HepG2 (cell line): Measurements from ENCODE around the gene DNPH1. TPM values are rescaled to one million over a fixed set of nuclear protein-coding genes. Genes with fewer than 3 reads are reported as not detected.

ENCODE experiments used
- AKAP8 ChIP-seq: sonication (generic); formaldehyde crosslinking; IDR thresholded peaks from 2 replicates; pipeline ENCODE4 v1.5.1; 2020; ENCODE audit warnings: mild to moderate bottlenecking, missing genetic modification reagents
- ARNT ChIP-seq: fragments of 450-650 bp; IDR thresholded peaks from 2 replicates; pipeline ENCODE4 v1.6.1; 2017
- CBX1 ChIP-seq: IDR thresholded peaks from one replicate; pipeline ENCODE4 v1.6.1; 2016; ENCODE audit warnings: antibody characterized with exemption, low read depth
- CBX5 ChIP-seq: sonication (generic); formaldehyde crosslinking; IDR thresholded peaks from 2 replicates; pipeline ENCODE4 v1.4.0; 2020; ENCODE audit warnings: missing genetic modification reagents, borderline replicate concordance
- CEBPG ChIP-seq: IDR thresholded peaks from 2 replicates; pipeline ENCODE4 v1.6.1; 2016
- EP300 ChIP-seq, 3 experiments: sonication (generic) in 1 of 3; formaldehyde crosslinking in 1 of 3; IDR thresholded peaks; 2 replicates each; pipeline versions ENCODE4 v1.5.1 to v1.6.1; 2011 to 2020; ENCODE audit warnings: low read depth in 2 of 3, low read length in 2 of 3, borderline replicate concordance in 1 of 3, improper control_type of control experiment in 1 of 3, mild to moderate bottlenecking in 1 of 3, missing genetic modification reagents in 1 of 3, moderate library complexity in 1 of 3
- HIVEP1 ChIP-seq: sonication (generic); formaldehyde crosslinking; IDR thresholded peaks from 2 replicates; pipeline ENCODE4 v1.4.0; 2020; ENCODE audit warnings: mild to moderate bottlenecking, missing genetic modification reagents
- HNF4G ChIP-seq, 2 experiments: sonication (generic) in 1 of 2; formaldehyde crosslinking in 1 of 2; IDR thresholded peaks; 2 replicates each; pipeline versions ENCODE4 v1.4.0 to v1.6.1; 2011 to 2020; ENCODE audit warnings: borderline replicate concordance in 2 of 2, low read depth in 2 of 2, mild to moderate bottlenecking in 2 of 2, low read length in 1 of 2, missing genetic modification reagents in 1 of 2, moderate library complexity in 1 of 2
- KLF16 ChIP-seq, 2 experiments: sonication (generic) in 1 of 2; formaldehyde crosslinking in 1 of 2; IDR thresholded peaks; 2 replicates each; pipeline versions ENCODE4 v1.6.1 to v1.8.0; 2016 to 2023; ENCODE audit warnings: missing genetic modification reagents in 2 of 2, missing compliant biosample characterization in 1 of 2
- MYNN ChIP-seq: sonication (generic); formaldehyde crosslinking; IDR thresholded peaks from 2 replicates; pipeline ENCODE4 v1.4.0; 2020; ENCODE audit warnings: mild to moderate bottlenecking, low read depth, missing genetic modification reagents
- NFATC3 ChIP-seq: sonication (generic); formaldehyde crosslinking; IDR thresholded peaks from 2 replicates; pipeline ENCODE4 v1.5.1; 2020; ENCODE audit warnings: mild to moderate bottlenecking, missing genetic modification reagents
- RARA ChIP-seq: IDR thresholded peaks from 2 replicates; pipeline ENCODE4 v1.6.1; 2016; ENCODE audit warnings: missing genetic modification reagents, missing compliant biosample characterization
- SNAPC2 ChIP-seq: sonication (generic); formaldehyde crosslinking; IDR thresholded peaks from 2 replicates; pipeline ENCODE4 v1.8.1; 2022; ENCODE audit warnings: mild to moderate bottlenecking, missing genetic modification reagents
- TAF1 ChIP-seq: sonication (generic); formaldehyde crosslinking; IDR thresholded peaks from 2 replicates; pipeline ENCODE4 v1.4.0; 2020; ENCODE audit warnings: missing genetic modification reagents
- YEATS4 ChIP-seq: sonication (generic); formaldehyde crosslinking; IDR thresholded peaks from 2 replicates; pipeline ENCODE4 v1.4.0; 2020; ENCODE audit warnings: missing genetic modification reagents, borderline replicate concordance
- ZNF138 ChIP-seq: sonication (generic); formaldehyde crosslinking; IDR thresholded peaks from 2 replicates; pipeline ENCODE4 v1.5.0; 2020; ENCODE audit warnings: mild to moderate bottlenecking, low read depth, missing genetic modification reagents
- ZNF143 ChIP-seq: sonication (generic); formaldehyde crosslinking; IDR thresholded peaks from 2 replicates; pipeline ENCODE4 v1.4.0; 2020; ENCODE audit warnings: missing genetic modification reagents
- ZNF547 ChIP-seq: sonication (generic); formaldehyde crosslinking; IDR thresholded peaks from 2 replicates; pipeline ENCODE4 v1.5.1; 2020; ENCODE audit warnings: mild to moderate bottlenecking, missing genetic modification reagents
- ZNF558 ChIP-seq: sonication (generic); formaldehyde crosslinking; IDR thresholded peaks from 2 replicates; pipeline ENCODE4 v1.9.0; 2022; ENCODE audit warnings: mild to moderate bottlenecking, missing genetic modification reagents, borderline replicate concordance
- ZNF678 ChIP-seq: sonication (generic); formaldehyde crosslinking; IDR thresholded peaks from 2 replicates; pipeline ENCODE4 v1.4.0; 2020; ENCODE audit warnings: mild to moderate bottlenecking, missing genetic modification reagents
- ZNF775 ChIP-seq: sonication (generic); formaldehyde crosslinking; IDR thresholded peaks from 2 replicates; pipeline ENCODE4 v1.4.0; 2020; ENCODE audit warnings: missing genetic modification reagents, mild to moderate bottlenecking, moderate library complexity, borderline replicate concordance
- polyA plus RNA-seq, 8 experiments: library from polyadenylated mRNA; depleted of rRNA in 3 of 8; stranded (reverse) in 7 of 8; unstranded in 1 of 8; fragments of >200 nt; fragmentation: Illumina TruSeq in 4 of 8; extraction: Trizol in 4 of 8; gene quantifications; 2 replicates each; pipeline versions ENCODE4 v1.2.1 to v1.2.3, GENCODE V29; 2011 to 2016; ENCODE audit warnings: low read depth in 4 of 8, missing spikeins in 1 of 8, mixed read lengths in 1 of 8; ENCODE audit not compliant: insufficient read depth in 1 of 8
- total RNA-seq, 5 experiments: library from RNA; depleted of rRNA; stranded (reverse); fragments of >200 nt; fragmentation: Illumina TruSeq; extraction: Trizol; gene quantifications; 2 replicates each; pipeline ENCODE4 v1.2.3, GENCODE V29; 2016; ENCODE audit warnings: low read depth in 1 of 5
- TF ChIP-seq, protein P1 (sequence below): sonication (generic); formaldehyde crosslinking; IDR thresholded peaks from 2 replicates; pipeline ENCODE4 v1.4.0; 2020; ENCODE audit warnings: missing genetic modification reagents
- TF ChIP-seq, protein P2 (sequence below): IDR thresholded peaks from 2 replicates; pipeline ENCODE4 v1.6.1; 2016; ENCODE audit warnings: missing compliant biosample characterization, missing genetic modification reagents, borderline replicate concordance
- TF ChIP-seq, protein P3 (sequence below): sonication (generic); formaldehyde crosslinking; IDR thresholded peaks from 2 replicates; pipeline ENCODE4 v1.5.0; 2020; ENCODE audit warnings: mild to moderate bottlenecking, missing genetic modification reagents

Gene DNPH1
- total and polyA plus RNA-seq, 2 of the 13 experiments (the other 11 are each of a cell fraction or from before 2014, with no cell fraction given), result 56.5 to 75.1 TPM

DNA sequence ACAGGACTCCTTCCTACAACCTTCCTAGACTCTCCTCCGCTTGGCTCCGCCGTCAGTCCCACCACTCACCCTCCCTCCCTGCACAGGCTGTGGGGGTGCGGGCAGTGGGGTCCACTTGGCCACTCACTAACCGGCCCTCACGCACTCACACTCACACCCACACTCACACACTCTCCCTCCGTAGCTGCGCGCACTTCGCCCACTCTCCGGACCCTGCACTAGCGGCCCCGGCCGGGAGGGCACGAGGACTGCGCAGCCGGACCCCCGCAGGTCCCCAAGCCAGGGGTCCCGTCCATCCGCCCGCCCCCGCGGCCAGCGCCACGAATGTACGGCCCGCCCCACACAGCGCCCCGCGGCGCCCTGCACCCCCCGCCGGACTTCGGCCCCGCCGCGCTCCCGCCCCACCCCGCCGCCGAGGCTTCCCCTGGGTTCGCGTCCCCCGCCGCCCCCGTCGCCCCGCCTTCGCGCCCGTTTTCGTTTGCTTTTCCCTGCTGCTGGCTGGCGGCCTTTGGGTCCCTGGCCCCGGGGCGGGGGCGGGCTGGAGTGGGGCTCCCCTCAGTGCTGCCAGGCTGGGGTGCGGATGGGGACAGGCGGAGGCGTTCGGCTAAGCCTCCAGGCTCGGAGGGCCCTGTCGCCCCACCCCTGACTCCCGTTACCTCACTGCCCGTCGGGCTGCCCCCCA is 45.8 kb upstream of the DNPH1 start (continued):
- TF ChIP-seq KLF16 (CRISPR knock-in tag; IDR thresholded peaks at IDR 0.05), result peak in 1 of 2 experiments; percentile 87; a peak in 1 of 4 replicates
- 0 out of 2 replicates have a peak, but pooled peaks have one; percentile 15 for TF ChIP-seq AKAP8 (CRISPR knock-in tag)
- no peak for TF ChIP-seq ZNF143 (CRISPR knock-in tag)
- TF ChIP-seq, protein P1, sequence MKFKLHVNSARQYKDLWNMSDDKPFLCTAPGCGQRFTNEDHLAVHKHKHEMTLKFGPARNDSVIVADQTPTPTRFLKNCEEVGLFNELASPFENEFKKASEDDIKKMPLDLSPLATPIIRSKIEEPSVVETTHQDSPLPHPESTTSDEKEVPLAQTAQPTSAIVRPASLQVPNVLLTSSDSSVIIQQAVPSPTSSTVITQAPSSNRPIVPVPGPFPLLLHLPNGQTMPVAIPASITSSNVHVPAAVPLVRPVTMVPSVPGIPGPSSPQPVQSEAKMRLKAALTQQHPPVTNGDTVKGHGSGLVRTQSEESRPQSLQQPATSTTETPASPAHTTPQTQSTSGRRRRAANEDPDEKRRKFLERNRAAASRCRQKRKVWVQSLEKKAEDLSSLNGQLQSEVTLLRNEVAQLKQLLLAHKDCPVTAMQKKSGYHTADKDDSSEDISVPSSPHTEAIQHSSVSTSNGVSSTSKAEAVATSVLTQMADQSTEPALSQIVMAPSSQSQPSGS, result peak; percentile 47; the same call in 1 of the 2 replicates
- peak; percentile 97 for TF ChIP-seq ZNF678
- peak; percentile 93 for TF ChIP-seq YEATS4 (CRISPR knock-in tag)
- TF ChIP-seq, protein P2, sequence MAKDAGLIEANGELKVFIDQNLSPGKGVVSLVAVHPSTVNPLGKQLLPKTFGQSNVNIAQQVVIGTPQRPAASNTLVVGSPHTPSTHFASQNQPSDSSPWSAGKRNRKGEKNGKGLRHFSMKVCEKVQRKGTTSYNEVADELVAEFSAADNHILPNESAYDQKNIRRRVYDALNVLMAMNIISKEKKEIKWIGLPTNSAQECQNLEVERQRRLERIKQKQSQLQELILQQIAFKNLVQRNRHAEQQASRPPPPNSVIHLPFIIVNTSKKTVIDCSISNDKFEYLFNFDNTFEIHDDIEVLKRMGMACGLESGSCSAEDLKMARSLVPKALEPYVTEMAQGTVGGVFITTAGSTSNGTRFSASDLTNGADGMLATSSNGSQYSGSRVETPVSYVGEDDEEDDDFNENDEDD, result peak; percentile 41; the same call in 1 of the 2 replicates
- no peak for TF ChIP-seq CBX1
- peak; percentile 11 to 80; a peak in 2 of 4 replicates for TF ChIP-seq EP300 (IDR thresholded peaks at IDR 0.05; ENCODE audit: low read depth in 2 of 2, low read length in 2 of 2)
- peak; percentile 30; the same call in 1 of the 2 replicates for TF ChIP-seq EP300 (CRISPR knock-in tag; IDR thresholded peaks at IDR 0.05; ENCODE audit: borderline replicate concordance)
- TF ChIP-seq MYNN, result no peak
- no peak for TF ChIP-seq NFATC3 (CRISPR knock-in tag)
- TF ChIP-seq ARNT, result no peak
- peak; percentile 58; the same call in 1 of the 2 replicates for TF ChIP-seq ZNF775 (CRISPR knock-in tag)
- TF ChIP-seq, protein P3, sequence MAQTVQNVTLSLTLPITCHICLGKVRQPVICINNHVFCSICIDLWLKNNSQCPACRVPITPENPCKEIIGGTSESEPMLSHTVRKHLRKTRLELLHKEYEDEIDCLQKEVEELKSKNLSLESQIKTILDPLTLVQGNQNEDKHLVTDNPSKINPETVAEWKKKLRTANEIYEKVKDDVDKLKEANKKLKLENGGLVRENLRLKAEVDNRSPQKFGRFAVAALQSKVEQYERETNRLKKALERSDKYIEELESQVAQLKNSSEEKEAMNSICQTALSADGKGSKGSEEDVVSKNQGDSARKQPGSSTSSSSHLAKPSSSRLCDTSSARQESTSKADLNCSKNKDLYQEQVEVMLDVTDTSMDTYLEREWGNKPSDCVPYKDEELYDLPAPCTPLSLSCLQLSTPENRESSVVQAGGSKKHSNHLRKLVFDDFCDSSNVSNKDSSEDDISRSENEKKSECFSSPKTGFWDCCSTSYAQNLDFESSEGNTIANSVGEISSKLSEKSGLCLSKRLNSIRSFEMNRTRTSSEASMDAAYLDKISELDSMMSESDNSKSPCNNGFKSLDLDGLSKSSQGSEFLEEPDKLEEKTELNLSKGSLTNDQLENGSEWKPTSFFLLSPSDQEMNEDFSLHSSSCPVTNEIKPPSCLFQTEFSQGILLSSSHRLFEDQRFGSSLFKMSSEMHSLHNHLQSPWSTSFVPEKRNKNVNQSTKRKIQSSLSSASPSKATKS, result no peak
- TF ChIP-seq HIVEP1 (CRISPR knock-in tag), result peak; percentile 76; the same call in 1 of the 2 replicates
- TF ChIP-seq TAF1 (CRISPR knock-in tag), result peak; percentile 85
- TF ChIP-seq SNAPC2 (CRISPR knock-in tag), result no peak
- TF ChIP-seq ZNF558, result peak; percentile 51; the same call in 1 of the 2 replicates
- peak; percentile 58 for TF ChIP-seq ZNF547 (CRISPR knock-in tag)
- peak; percentile 7; the same call in 1 of the 2 replicates for TF ChIP-seq CEBPG (CRISPR knock-in tag)
- TF ChIP-seq ZNF138 (CRISPR knock-in tag), result no peak
- TF ChIP-seq CBX5 (CRISPR knock-in tag), result 0 out of 2 replicates have a peak, but pooled peaks have one; percentile 81
- peak; percentile 95 for TF ChIP-seq HNF4G (IDR thresholded peaks at IDR 0.05; ENCODE audit: borderline replicate concordance, low read depth, low read length)
- peak; percentile 97 for TF ChIP-seq HNF4G (CRISPR knock-in tag; IDR thresholded peaks at IDR 0.05; ENCODE audit: borderline replicate concordance, low read depth)
- TF ChIP-seq RARA (CRISPR knock-in tag), result peak; percentile 70
